Endothelial cell of umbilical vein (primary cell): Measurements from ENCODE around the gene EML1. TPM values are rescaled to one million over a fixed set of nuclear protein-coding genes. Genes with fewer than 3 reads are reported as not detected.

Experiments used
- BruUV-seq: library from RNA; stranded (reverse); fragments of 400-500 nt; replicated peaks from 2 replicates; lab custom pipeline; 2021; lab: Mats Ljungman, UMichigan
- CTCF ChIA-PET: fragments of 300-600, 350-600 bp; sonication (Branson Sonifier 250); formaldehyde crosslinking; loops from one replicate; lab custom pipeline; 2021; ENCODE audit warnings: antibody characterized with exemption, inconsistent platforms; lab: Charles Lee
- POLR2A ChIA-PET: fragments of 300-600, 350-600 bp; sonication (Branson Sonifier 250); formaldehyde crosslinking; loops from one replicate; lab custom pipeline; 2021; ENCODE audit warnings: antibody characterized with exemption, inconsistent platforms; lab: Charles Lee
- DNase-seq: peaks from one replicate; pipeline ENCODE4 v3.0.0-alpha.2; 2011; ENCODE audit warnings: low read depth, low spot score
- FAIRE-seq: peaks from 2 replicates; lab custom pipeline; 2011; peaks lifted over from hg19 to GRCh38; lab: Jason Lieb, UNC
- H2AFZ ChIP-seq: 2 replicates; pipeline ENCODE4 v1.6.0; 2012; ENCODE audit warnings: low read depth, low read length, control low read depth, inconsistent platforms
- H3K27ac ChIP-seq: 2 replicates; pipeline ENCODE4 v1.5.1; 2011; ENCODE audit warnings: low read depth, mild to moderate bottlenecking, control low read depth, low read length, moderate library complexity; ENCODE audit not compliant: insufficient read depth
- H3K27me3 ChIP-seq, 2 experiments: 2 replicates each; pipeline versions ENCODE4 v1.6.0 to v1.6.1; 2011; ENCODE audit warnings: low read length in 2 of 2, mixed read lengths in 1 of 2; ENCODE audit not compliant: control insufficient read depth in 2 of 2, insufficient read depth in 2 of 2
- H3K36me3 ChIP-seq, 2 experiments: 2 replicates in 1 of 2; 3 replicates in 1 of 2; pipeline ENCODE4 v1.5.1; 2011; ENCODE audit warnings: low read length in 2 of 2, mild to moderate bottlenecking in 1 of 2, moderate library complexity in 1 of 2; ENCODE audit not compliant: control insufficient read depth in 2 of 2, insufficient read depth in 2 of 2; ENCODE audit errors: extremely low read depth in 1 of 2
- H3K4me1 ChIP-seq: 3 replicates; pipeline ENCODE4 v1.5.1; 2011; ENCODE audit warnings: mild to moderate bottlenecking, low read length; ENCODE audit not compliant: control insufficient read depth, insufficient read depth; ENCODE audit errors: extremely low read depth
- H3K4me2 ChIP-seq: 2 replicates; pipeline ENCODE4 v1.6.1; 2011; ENCODE audit warnings: low read length, control low read depth, mixed read lengths; ENCODE audit not compliant: insufficient read depth
- H3K4me3 ChIP-seq, 3 experiments: fragments of 200-600 bp in 1 of 3; sonication (generic), shearing (Covaris generic) in 1 of 3; replicated peaks in 1 of 3; 2 replicates each; pipeline ENCODE4 v1.5.1; 2011 to 2016; ENCODE audit warnings: control low read depth in 3 of 3, low read length in 3 of 3, mild to moderate bottlenecking in 2 of 3, inconsistent platforms in 1 of 3, low read depth in 1 of 3, moderate library complexity in 1 of 3; ENCODE audit not compliant: insufficient read depth in 1 of 3
- H3K79me2 ChIP-seq: 2 replicates; pipeline ENCODE4 v1.6.0; 2012; ENCODE audit warnings: low read length, inconsistent platforms; ENCODE audit not compliant: control insufficient read depth, insufficient read depth
- H3K9ac ChIP-seq: replicated peaks from 2 replicates; pipeline ENCODE3; 2011; ENCODE audit warnings: low read length, control low read depth; ENCODE audit not compliant: insufficient read depth; ENCODE audit errors: extremely low read depth
- H3K9me1 ChIP-seq: replicated peaks from 3 replicates; pipeline ENCODE4 v1.6.0; 2011; ENCODE audit warnings: mild to moderate bottlenecking, low read length; ENCODE audit not compliant: control insufficient read depth, insufficient read depth; ENCODE audit errors: extremely low read depth
- H3K9me3 ChIP-seq: replicated peaks from 2 replicates; pipeline ENCODE4 v1.5.1; 2012; ENCODE audit warnings: low read length, inconsistent platforms; ENCODE audit not compliant: control insufficient read depth, insufficient read depth
- H4K20me1 ChIP-seq: replicated peaks from 2 replicates; pipeline ENCODE3; 2011; ENCODE audit warnings: mild to moderate bottlenecking, low read length; ENCODE audit not compliant: control insufficient read depth, insufficient read depth; ENCODE audit errors: extremely low read depth
- EZH2 ChIP-seq: IDR thresholded peaks from 2 replicates; pipeline ENCODE4 v1.6.1; 2012; ENCODE audit warnings: borderline replicate concordance, low read depth, mild to moderate bottlenecking, moderate library complexity, low read length, inconsistent platforms; ENCODE audit not compliant: severe bottlenecking
- FOS ChIP-seq: IDR thresholded peaks from 2 replicates; pipeline ENCODE4 v1.6.1; 2011; ENCODE audit warnings: mild to moderate bottlenecking, low read length, moderate library complexity, borderline replicate concordance; ENCODE audit not compliant: insufficient read depth
- GATA2 ChIP-seq: IDR thresholded peaks from 2 replicates; pipeline ENCODE4 v1.7.0; 2011; ENCODE audit warnings: low read depth, mild to moderate bottlenecking, moderate library complexity, mixed read lengths, low read length; ENCODE audit not compliant: insufficient read length, insufficient read depth
- JUN ChIP-seq: IDR thresholded peaks from 2 replicates; pipeline ENCODE4 v1.6.1; 2011; ENCODE audit warnings: borderline replicate concordance, low read depth; ENCODE audit not compliant: insufficient read length, insufficient read depth
- MYC ChIP-seq: IDR thresholded peaks from one replicate; pipeline ENCODE4 v1.6.1; 2011; ENCODE audit warnings: mild to moderate bottlenecking, low read depth, low read length
- POLR2A ChIP-seq: IDR thresholded peaks from 2 replicates; pipeline ENCODE4 v1.6.1; 2012; ENCODE audit warnings: low read depth, mild to moderate bottlenecking, control low read depth, low read length
- POLR2AphosphoS5 ChIP-seq: IDR thresholded peaks from 2 replicates; pipeline ENCODE4 v1.6.1; 2012; ENCODE audit warnings: low read depth, mild to moderate bottlenecking, control low read depth, low read length, moderate library complexity; ENCODE audit not compliant: insufficient read depth
- dilution Hi-C: fragments of 300-500 bp; cut with MboI; formaldehyde crosslinking; loops from one replicate; pipeline ENCODE4 v1.15.0; 2019; ENCODE audit warnings: low sequenced_read_pairs; ENCODE audit not compliant: extremely low pct_ligation_motif_present
- intact Hi-C: fragments of 100-400 bp; cut with micrococcal nuclease; formaldehyde crosslinking; loops from one replicate; pipeline ENCODE4 v1.10.0; 2022
- polyA plus RNA-seq, 4 experiments: library from polyadenylated mRNA; depleted of rRNA in 3 of 4; stranded (reverse) in 3 of 4; unstranded in 1 of 4; fragments of >200 nt; gene quantifications; 2 replicates each; pipeline versions ENCODE4 v1.2.1 to v1.2.3, GENCODE V29; 2011 to 2012; ENCODE audit warnings: missing spikeins in 1 of 4
- total RNA-seq: library from RNA; stranded (reverse); gene quantifications from 2 replicates; pipeline ENCODE4 v1.2.3, GENCODE V29; 2021
- TF ChIP-seq, protein P1 (sequence below): IDR thresholded peaks from 2 replicates; pipeline ENCODE4 v1.6.1; 2011; ENCODE audit not compliant: insufficient read depth, insufficient read length
- TF ChIP-seq, protein P2 (sequence below), 2 donors: IDR thresholded peaks; 1 replicate in 1 of 2; 2 replicates in 1 of 2; pipeline ENCODE4 v1.5.1; 2011; ENCODE audit warnings: low read length in 2 of 2, mild to moderate bottlenecking in 2 of 2, moderate library complexity in 2 of 2, control low read depth in 1 of 2, inconsistent platforms in 1 of 2, low read depth in 1 of 2; ENCODE audit not compliant: insufficient read depth in 1 of 2; ENCODE audit errors: extremely low read depth in 1 of 2

EML1 gene
- total and polyA plus RNA-seq, 2 donors (not counting 3 experiments of a cell fraction or from before 2014, with no cell fraction given) = 22.9 to 33.0 TPM

DNA sequence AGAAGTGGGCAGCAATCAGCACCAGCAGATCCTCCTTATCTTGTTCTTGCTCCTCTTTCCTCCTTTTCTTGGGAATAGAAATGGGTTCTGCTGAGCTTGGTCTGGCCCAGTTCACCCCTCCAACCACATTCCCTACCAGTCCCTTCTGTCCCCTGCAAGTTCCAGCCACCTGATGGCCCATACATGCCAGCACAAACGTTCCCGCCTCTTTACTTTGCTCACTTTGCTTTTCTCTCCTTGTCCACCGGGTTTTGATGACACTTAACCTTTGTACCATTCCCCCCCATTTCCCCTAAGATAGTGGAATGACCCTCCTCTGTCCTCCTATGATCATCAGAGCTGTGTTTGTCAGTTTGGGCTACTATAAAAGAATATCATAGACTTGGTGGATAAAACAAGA lies 23.4 kb upstream of the EML1 start:
- no peaks in the 10 kb centered on the region for H3K9me3 ChIP-seq
- no peak overlapping the region for H3K4me3 ChIP-seq
- POLR2A ChIA-PET = no interaction called here
- DNase-seq (no peak), FAIRE-seq (no peak)
- H3K27ac ChIP-seq = no peak overlapping the region
- CTCF ChIA-PET = no interaction called here
- no peaks in the 10 kb centered on the region for H4K20me1 ChIP-seq
- H3K9ac ChIP-seq = no peak overlapping the region
- H3K36me3 ChIP-seq = no peaks in the 10 kb centered on the region
- no peaks in the 10 kb centered on the region for H3K79me2 ChIP-seq
- intact Hi-C loops = no loop called here
- BruUV-seq = no TSS peak
- no peaks in the 10 kb centered on the region for H3K27me3 ChIP-seq
- TF ChIP-seq, protein P1, sequence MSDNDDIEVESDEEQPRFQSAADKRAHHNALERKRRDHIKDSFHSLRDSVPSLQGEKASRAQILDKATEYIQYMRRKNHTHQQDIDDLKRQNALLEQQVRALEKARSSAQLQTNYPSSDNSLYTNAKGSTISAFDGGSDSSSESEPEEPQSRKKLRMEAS = no peak
- TF ChIP-seq POLR2A (no peak), MYC (no peak), JUN (no peak), EZH2 (no peak), POLR2AphosphoS5 (no peak), FOS (no peak), GATA2 (no peak)
- TF ChIP-seq, protein P2, sequence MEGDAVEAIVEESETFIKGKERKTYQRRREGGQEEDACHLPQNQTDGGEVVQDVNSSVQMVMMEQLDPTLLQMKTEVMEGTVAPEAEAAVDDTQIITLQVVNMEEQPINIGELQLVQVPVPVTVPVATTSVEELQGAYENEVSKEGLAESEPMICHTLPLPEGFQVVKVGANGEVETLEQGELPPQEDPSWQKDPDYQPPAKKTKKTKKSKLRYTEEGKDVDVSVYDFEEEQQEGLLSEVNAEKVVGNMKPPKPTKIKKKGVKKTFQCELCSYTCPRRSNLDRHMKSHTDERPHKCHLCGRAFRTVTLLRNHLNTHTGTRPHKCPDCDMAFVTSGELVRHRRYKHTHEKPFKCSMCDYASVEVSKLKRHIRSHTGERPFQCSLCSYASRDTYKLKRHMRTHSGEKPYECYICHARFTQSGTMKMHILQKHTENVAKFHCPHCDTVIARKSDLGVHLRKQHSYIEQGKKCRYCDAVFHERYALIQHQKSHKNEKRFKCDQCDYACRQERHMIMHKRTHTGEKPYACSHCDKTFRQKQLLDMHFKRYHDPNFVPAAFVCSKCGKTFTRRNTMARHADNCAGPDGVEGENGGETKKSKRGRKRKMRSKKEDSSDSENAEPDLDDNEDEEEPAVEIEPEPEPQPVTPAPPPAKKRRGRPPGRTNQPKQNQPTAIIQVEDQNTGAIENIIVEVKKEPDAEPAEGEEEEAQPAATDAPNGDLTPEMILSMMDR (IDR thresholded peaks at IDR 0.05; ENCODE audit: extremely low read depth in 1 of 2, insufficient read depth in 1 of 2, low read depth in 1 of 2, low read length in 2 of 2) = no peak
- H3K9me1 ChIP-seq = no peaks in the 10 kb centered on the region
- dilution Hi-C loops = no loop called here
- no peak overlapping the region for H2AFZ ChIP-seq
- H3K4me1 ChIP-seq = no peaks in the 10 kb centered on the region
- H3K4me2 ChIP-seq = no peak overlapping the region
